Psoas muscle (tissue), 8 donors: Measurements from ENCODE around the gene DTNB. TPM values are rescaled to one million over a fixed set of nuclear protein-coding genes. Genes with fewer than 3 reads are reported as not detected.

Experiments used
- ATAC-seq, 4 donors: fragments of 200-7000 bp; cut with Tn5 transposase; one replicate each; pipeline ENCODE4 v1.9.1; 2020; ENCODE audit warnings: moderate library complexity in 3 of 4, mild to moderate bottlenecking in 2 of 4
- DNase-seq, 2 donors: peaks; one replicate each; pipeline ENCODE4 v3.0.0-alpha.2; 2020
- H3K27ac ChIP-seq: fragments of 200-600 bp; one replicate; pipeline ENCODE4 v1.8.0; 2022
- H3K27me3 ChIP-seq, 3 donors: fragments of 200-600 bp in 1 of 3; one replicate each; pipeline versions ENCODE4 v1.6.1 to v1.8.0; 2013 to 2022; ENCODE audit warnings: low read length in 2 of 3, mild to moderate bottlenecking in 2 of 3, moderate library complexity in 1 of 3; ENCODE audit not compliant: insufficient read depth in 3 of 3
- H3K36me3 ChIP-seq, 2 donors: fragments of 200-600 bp in 1 of 2; one replicate each; pipeline versions ENCODE4 v1.6.1 to v1.8.0; 2013 to 2022; ENCODE audit warnings: low read depth in 1 of 2, mild to moderate bottlenecking in 1 of 2, moderate library complexity in 1 of 2; ENCODE audit not compliant: insufficient read depth in 1 of 2
- H3K4me1 ChIP-seq: fragments of 200-600 bp; one replicate; pipeline ENCODE4 v1.8.0; 2022
- H3K4me3 ChIP-seq: fragments of 200-600 bp; one replicate; pipeline ENCODE4 v1.8.0; 2022; ENCODE audit warnings: mild to moderate bottlenecking
- H3K9me3 ChIP-seq: fragments of 200-600 bp; one replicate; pipeline ENCODE4 v1.8.0; 2022
- CTCF ChIP-seq: fragments of 200-600 bp; IDR thresholded peaks from one replicate; pipeline ENCODE4 v1.8.0; 2022; ENCODE audit warnings: antibody characterized with exemption
- WGBS, 3 donors: extraction: QIAGEN DNeasy Blood & Tissue Kit; methylation state at CpG; one replicate each; pipeline versions ENCODE4 v1.1.6 to v1.1.7; 2013; 5-methylcytosine and 5-hydroxymethylcytosine counted together
- intact Hi-C, 2 donors: fragments of 100-400 bp; cut with DNase I; formaldehyde crosslinking; loops; one replicate each; pipeline versions ENCODE4 v1.11.0 to v1.14.2; 2022
- polyA plus RNA-seq, 3 donors: library from polyadenylated mRNA; stranded (reverse); fragments of 200-250 nt; gene quantifications; one replicate each; pipeline ENCODE4 v1.2.3, GENCODE V29; 2013
- total RNA-seq, 4 donors: library from RNA; stranded (reverse); fragmentation: NEBNext Ultra II Directional in 2 of 4; extraction: Animal tissue kit (Norgen Biotek cat#: 25700) in 2 of 4; gene quantifications; one replicate each; pipeline versions ENCODE4 v1.2.1 to v1.2.4, GENCODE V29; 2021 to 2023
- donor health status: healthy with polysubstance abuse.
- donor health status: DM: no; HTN: no; CAD: no; lungs with moderate emphysema.
- donor health status: Bipolar disorder and iron deficiency.
- donor health status: healthy.
- donor health status: DM: yes; HTN: yes; CAD: no.
- donor health status: DM: no; HTN: no; CAD: no.
- donor health status: DM: no; HTN: no; CAD: no.
- donor health status: DM: yes; HTN: yes; CAD: no.

Gene DTNB
- total and polyA plus RNA-seq, 7 donors, result 2.3 to 6.3 (median 4.2) TPM

- WGBS, 3 donors, result 68 to 71% (median 68%) methylated on average over 21 of the region's 21 CpGs
- Histone ChIP-seq H3K27me3 (no peaks in the 10 kb centered on the region), H3K36me3 (no peaks in the 10 kb centered on the region), H3K9me3 (no peaks in the 10 kb centered on the region), H3K4me1 (peaks cover 5% of the 10 kb centered on the region), H3K27ac (peak overlapping the region; percentile 61), H3K4me3 (peak overlapping the region; percentile 55)
- ATAC-seq (peak in 1 of 4 donors; percentile 45), DNase-seq (peak; percentile 29 to 70)
- intact Hi-C loops, result loop anchor here in 1 of 2 donors (5.0 kb wide), 1 partner anchor 160 kb away; no protein-coding TSS in a partner anchor
- TF ChIP-seq CTCF, result no peak
Measured at GRCh38 chr2:25362434-25363145, 310.8 kb downstream of the DTNB start.

- no peaks in the 10 kb centered on the region for H3K9me3 ChIP-seq
- DNase-seq (peak; percentile 88 to 94), ATAC-seq (peak; percentile 98 to 100 (median 98))
- no peaks in the 10 kb centered on the region for H3K27me3 ChIP-seq
- intact Hi-C loops, result loop anchor here in 1 of 2 donors (5.0 kb wide), 1 partner anchor 160 kb away; no protein-coding TSS in a partner anchor
- H3K27ac ChIP-seq, result peak overlapping the region; percentile 61
- H3K36me3 ChIP-seq, result no peaks in the 10 kb centered on the region
- peak overlapping the region; percentile 55 for H3K4me3 ChIP-seq
- 0 to 3% (median 1%) methylated on average over 16 of the region's 16 CpGs for WGBS, 3 donors
- peaks cover 5% of the 10 kb centered on the region for H3K4me1 ChIP-seq
- peak; percentile 95 for TF ChIP-seq CTCF
Measured at GRCh38 chr2:25362049-25362433, 311.3 kb downstream of the DTNB start.

GRCh38 chr2:25361261-25362048 is 311.9 kb downstream of the DTNB start:
- no peak overlapping the region for H3K27ac ChIP-seq
- H3K36me3 ChIP-seq, result no peaks in the 10 kb centered on the region
- TF ChIP-seq CTCF, result no peak
- ATAC-seq (no peak), DNase-seq (peak in 1 of 2 donors; percentile 56)
- 57 to 58% (median 57%) methylated on average over 34 of the region's 34 CpGs for WGBS, 3 donors
- H3K9me3 ChIP-seq, result no peaks in the 10 kb centered on the region
- no peaks in the 10 kb centered on the region for H3K27me3 ChIP-seq
- intact Hi-C loops, result loop anchor here in 1 of 2 donors (5.0 kb wide), 1 partner anchor 161 kb away; no protein-coding TSS in a partner anchor
- peak overlapping the region; percentile 55 for H3K4me3 ChIP-seq
- peaks cover 5% of the 10 kb centered on the region for H3K4me1 ChIP-seq

GRCh38 chr2:25358836-25359235 is 314.5 kb downstream of the DTNB start:
- Histone ChIP-seq H3K27ac (no peak overlapping the region), H3K27me3 (no peaks in the 10 kb centered on the region), H3K4me3 (no peak overlapping the region), H3K4me1 (peaks cover 5% of the 10 kb centered on the region), H3K9me3 (no peaks in the 10 kb centered on the region), H3K36me3 (no peaks in the 10 kb centered on the region)
- no peak for TF ChIP-seq CTCF
- intact Hi-C loops, result no loop called here
- ATAC-seq (no peak), DNase-seq (peak in 1 of 2 donors; percentile 26)
- WGBS, 3 donors, result 79 to 83% (median 80%) methylated on average over 8 of the region's 8 CpGs
